Psoas muscle (tissue), 8 donors: ENCODE results near the gene ARHGEF5. TPM values are rescaled to one million over a fixed set of nuclear protein-coding genes. Genes with fewer than 3 reads are reported as not detected.
"Not testable (repeated sequence)": the region's sequence is repeated elsewhere in the genome, so short reads cannot be mapped to it uniquely, and the experiment has no call there.

Experiments
- ATAC-seq, 4 donors: fragments of 200-7000 bp; cut with Tn5 transposase; one replicate each; pipeline ENCODE4 v1.9.1; 2020; ENCODE audit warnings: moderate library complexity in 3 of 4, mild to moderate bottlenecking in 2 of 4
- DNase-seq, 2 donors: peaks; one replicate each; pipeline ENCODE4 v3.0.0-alpha.2; 2020
- H3K27ac ChIP-seq: fragments of 200-600 bp; one replicate; pipeline ENCODE4 v1.8.0; 2022
- H3K27me3 ChIP-seq, 3 donors: fragments of 200-600 bp in 1 of 3; one replicate each; pipeline versions ENCODE4 v1.6.1 to v1.8.0; 2013 to 2022; ENCODE audit warnings: low read length in 2 of 3, mild to moderate bottlenecking in 2 of 3, moderate library complexity in 1 of 3; ENCODE audit not compliant: insufficient read depth in 3 of 3
- H3K36me3 ChIP-seq, 2 donors: fragments of 200-600 bp in 1 of 2; one replicate each; pipeline versions ENCODE4 v1.6.1 to v1.8.0; 2013 to 2022; ENCODE audit warnings: low read depth in 1 of 2, mild to moderate bottlenecking in 1 of 2, moderate library complexity in 1 of 2; ENCODE audit not compliant: insufficient read depth in 1 of 2
- H3K4me1 ChIP-seq: fragments of 200-600 bp; one replicate; pipeline ENCODE4 v1.8.0; 2022
- H3K4me3 ChIP-seq: fragments of 200-600 bp; one replicate; pipeline ENCODE4 v1.8.0; 2022; ENCODE audit warnings: mild to moderate bottlenecking
- H3K9me3 ChIP-seq: fragments of 200-600 bp; one replicate; pipeline ENCODE4 v1.8.0; 2022
- WGBS, 3 donors: extraction: QIAGEN DNeasy Blood & Tissue Kit; methylation state at CpG; one replicate each; pipeline versions ENCODE4 v1.1.6 to v1.1.7; 2013; 5-methylcytosine and 5-hydroxymethylcytosine counted together
- intact Hi-C, 2 donors: fragments of 100-400 bp; cut with DNase I; formaldehyde crosslinking; loops; one replicate each; pipeline versions ENCODE4 v1.11.0 to v1.14.2; 2022
- polyA plus RNA-seq, 3 donors: library from polyadenylated mRNA; stranded (reverse); fragments of 200-250 nt; gene quantifications; one replicate each; pipeline ENCODE4 v1.2.3, GENCODE V29; 2013
- total RNA-seq, 4 donors: library from RNA; stranded (reverse); fragmentation: NEBNext Ultra II Directional in 2 of 4; extraction: Animal tissue kit (Norgen Biotek cat#: 25700) in 2 of 4; gene quantifications; one replicate each; pipeline versions ENCODE4 v1.2.1 to v1.2.4, GENCODE V29; 2021 to 2023
- donor health status: healthy with polysubstance abuse.
- donor health status: DM: no; HTN: no; CAD: no; lungs with moderate emphysema.
- donor health status: Bipolar disorder and iron deficiency.
- donor health status: healthy.
- donor health status: DM: yes; HTN: yes; CAD: no.
- donor health status: DM: no; HTN: no; CAD: no.
- donor health status: DM: no; HTN: no; CAD: no.
- donor health status: DM: yes; HTN: yes; CAD: no.

Gene ARHGEF5
- total and polyA plus RNA-seq, 7 donors = 0.06 to 0.69 (median 0.28) TPM

DNA sequence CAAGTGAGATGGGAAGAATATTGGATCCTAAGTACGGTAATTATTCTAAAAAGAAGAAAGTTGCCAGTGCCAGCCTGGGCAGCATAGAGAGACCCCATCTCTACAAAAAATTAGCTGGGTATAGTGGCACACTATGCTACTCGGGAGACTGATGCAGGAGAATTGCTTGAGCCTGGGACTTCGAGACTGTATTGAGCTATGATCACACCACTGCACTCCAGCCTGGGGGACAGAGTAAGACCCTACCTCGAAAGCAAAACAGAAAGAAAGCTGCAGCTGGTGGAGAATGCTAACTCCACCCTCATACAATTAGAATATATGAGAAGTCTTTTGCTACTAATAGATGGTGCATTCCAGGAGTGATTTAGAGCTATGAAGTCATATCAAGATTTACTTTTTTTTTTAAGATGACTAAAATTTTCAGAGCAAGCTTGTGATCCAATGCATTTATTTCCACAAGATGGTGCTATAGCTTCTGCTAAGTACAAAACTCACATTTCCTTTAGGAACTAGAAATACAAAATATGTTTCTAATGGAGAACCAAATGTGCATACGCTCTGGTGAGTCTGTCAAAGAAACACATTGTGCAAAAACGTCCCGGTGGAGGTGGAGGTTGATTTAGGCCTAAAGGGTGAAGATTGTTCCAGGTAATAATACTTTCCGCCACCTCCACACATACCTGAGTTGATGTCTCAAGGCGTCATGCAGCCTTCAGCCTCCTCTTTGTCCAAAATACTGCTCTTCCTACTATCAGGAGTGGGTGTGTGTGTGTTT lies 23.8 kb upstream of the ARHGEF5 start:
- H3K27ac ChIP-seq, H3K36me3 ChIP-seq, H3K9me3 ChIP-seq, H3K4me3 ChIP-seq, ATAC-seq, intact Hi-C loops, DNase-seq, H3K27me3 ChIP-seq, H3K4me1 ChIP-seq: not testable (repeated sequence)
- WGBS, 3 donors = 92 to 100% (median 92%) methylated on average over 2 of the region's 9 CpGs

DNA sequence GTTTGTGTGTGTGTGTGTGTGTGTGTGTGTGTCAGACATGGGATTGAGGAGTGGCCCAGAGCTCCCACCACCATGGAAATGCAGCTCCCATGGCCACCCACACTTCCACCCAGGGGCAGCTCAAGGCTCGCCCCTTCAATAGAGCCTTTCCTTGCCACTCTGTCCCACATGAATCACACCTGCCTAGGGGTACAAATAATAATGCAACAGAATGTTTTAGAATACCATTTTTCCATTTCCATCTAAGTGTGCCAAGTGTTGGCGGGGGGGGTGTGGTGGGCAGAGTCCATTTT lies 23.3 kb upstream of the ARHGEF5 start:
- H3K36me3 ChIP-seq, H3K27ac ChIP-seq, H3K27me3 ChIP-seq, H3K4me1 ChIP-seq, H3K9me3 ChIP-seq, H3K4me3 ChIP-seq, ATAC-seq, intact Hi-C loops: not testable (repeated sequence)
- WGBS, 3 donors = 82 to 100% (median 95%) methylated on average over 1 to 2 of the region's 2 CpGs
- DNase-seq = peak in 1 of 2 donors; percentile 12

DNA sequence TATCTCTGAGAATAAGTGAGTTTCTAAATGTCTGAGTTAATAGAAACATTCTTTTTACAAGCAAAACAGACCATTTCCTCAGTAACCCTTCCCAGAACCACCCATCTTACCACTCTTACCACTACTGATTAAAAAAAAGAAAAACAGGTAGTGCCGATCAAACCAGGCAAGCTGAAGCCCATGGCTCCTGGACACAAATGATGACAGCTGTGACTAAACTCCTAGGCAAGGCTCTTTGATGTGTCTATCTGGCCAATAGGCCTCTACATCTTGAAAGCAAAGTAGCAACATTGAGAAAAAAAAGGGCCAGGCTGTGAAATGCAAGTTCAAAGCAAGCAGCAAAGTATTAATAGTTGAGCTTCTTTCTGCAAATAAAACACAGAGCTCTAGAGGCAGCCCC lies 6.6 kb upstream of the ARHGEF5 start:
- ATAC-seq, H3K27ac ChIP-seq, intact Hi-C loops, DNase-seq, H3K4me1 ChIP-seq, H3K4me3 ChIP-seq, H3K9me3 ChIP-seq, H3K27me3 ChIP-seq, H3K36me3 ChIP-seq: not testable (repeated sequence)
- WGBS, 3 donors = no CpG with 5 or more reads among the region's 1 CpG

DNA sequence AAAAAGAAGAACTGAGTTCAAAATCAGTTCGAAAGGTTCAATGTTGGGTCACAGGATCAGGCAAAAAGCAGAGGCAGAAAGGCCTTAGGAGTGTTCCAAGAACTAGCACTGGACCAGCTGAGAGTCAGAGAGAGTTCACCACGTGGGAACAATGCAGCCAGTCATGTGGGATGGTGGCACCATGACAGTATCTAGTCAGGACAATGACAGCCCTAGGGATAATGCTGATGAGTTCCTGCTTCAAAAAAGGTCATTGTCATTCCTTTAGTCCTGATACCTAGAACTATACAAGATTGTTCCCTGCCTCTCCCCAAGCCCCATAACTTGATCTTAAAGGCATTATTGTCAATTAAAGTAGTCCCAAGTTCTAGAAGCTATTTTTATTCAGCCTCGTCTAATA lies 3.5 kb upstream of the ARHGEF5 start:
- H3K36me3 ChIP-seq, DNase-seq, H3K4me1 ChIP-seq, H3K4me3 ChIP-seq, H3K27me3 ChIP-seq, intact Hi-C loops, H3K9me3 ChIP-seq, ATAC-seq, H3K27ac ChIP-seq: not testable (repeated sequence)
- WGBS, 3 donors = 43 to 58% (median 55%) methylated on average over 2 of the region's 3 CpGs

DNA sequence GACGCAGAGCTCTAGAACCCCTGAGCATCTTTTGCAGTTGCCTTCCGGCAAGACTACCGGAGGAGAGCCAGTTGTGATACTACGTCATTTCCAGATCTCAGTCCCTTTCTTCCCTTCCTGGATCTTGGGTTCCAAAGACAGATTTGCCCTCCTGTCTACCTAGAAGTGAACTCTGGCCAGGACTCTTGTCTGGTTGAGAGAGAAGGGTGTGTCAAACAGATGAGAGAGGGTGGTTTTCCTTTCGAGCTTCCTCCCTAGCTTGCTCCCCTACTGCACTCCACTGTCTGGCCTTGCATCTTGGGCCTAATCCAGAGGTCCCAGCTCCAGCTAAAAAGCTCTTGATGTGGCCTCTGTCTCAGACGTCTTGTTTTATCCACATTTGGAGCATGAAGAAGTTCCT lies 983 bp downstream of the ARHGEF5 start:
- DNase-seq, H3K9me3 ChIP-seq, intact Hi-C loops, H3K36me3 ChIP-seq, ATAC-seq, H3K4me3 ChIP-seq, H3K27ac ChIP-seq, H3K4me1 ChIP-seq, H3K27me3 ChIP-seq: not testable (repeated sequence)
- WGBS, 3 donors = no CpG with 5 or more reads among the region's 6 CpGs

DNA sequence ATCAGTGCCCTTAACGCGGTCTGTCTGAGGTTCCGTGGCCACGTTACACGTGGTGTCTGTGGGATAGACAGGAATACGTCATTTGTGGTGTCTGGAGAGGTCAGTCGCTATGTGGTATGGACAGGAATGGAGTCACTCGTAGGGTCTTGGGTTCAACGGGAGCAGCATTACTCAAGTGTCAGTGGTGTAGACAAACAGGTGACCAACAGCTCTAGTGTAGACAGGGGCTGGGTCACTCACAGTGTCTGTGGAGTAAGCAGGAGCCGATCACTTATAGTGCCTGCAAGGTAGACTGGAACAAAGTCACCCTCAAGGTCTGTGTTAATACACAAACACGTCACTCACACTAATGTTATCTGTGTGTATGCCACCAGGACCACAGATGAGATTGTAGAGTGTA lies 1.7 kb downstream of the ARHGEF5 start:
- H3K27me3 ChIP-seq, H3K4me1 ChIP-seq, H3K27ac ChIP-seq, intact Hi-C loops, H3K36me3 ChIP-seq, H3K9me3 ChIP-seq, H3K4me3 ChIP-seq, ATAC-seq, DNase-seq: not testable (repeated sequence)
- 89 to 97% (median 94%) methylated on average over 1 to 2 of the region's 11 CpGs for WGBS, 3 donors

DNA sequence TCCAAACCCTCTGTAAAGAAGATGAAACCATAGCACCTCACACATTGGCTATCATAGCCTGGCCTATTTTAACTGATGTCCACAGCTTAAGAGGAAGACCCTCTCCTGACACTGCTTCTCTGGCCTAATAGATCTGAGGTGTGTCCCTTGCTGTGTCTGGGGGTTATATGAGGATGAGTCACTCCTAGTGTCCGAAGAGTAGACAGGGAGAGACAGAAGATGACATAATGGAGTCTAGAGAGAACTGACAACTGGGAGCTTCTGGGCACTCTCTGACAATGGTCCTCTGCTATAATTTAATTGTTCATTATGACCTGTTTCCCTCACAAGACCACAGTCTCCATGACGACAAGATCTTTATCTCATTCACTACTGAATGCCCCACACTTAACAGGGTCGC lies 6.9 kb downstream of the ARHGEF5 start:
- no CpG with 5 or more reads among the region's 3 CpGs for WGBS, 3 donors
- H3K9me3 ChIP-seq, H3K4me1 ChIP-seq, DNase-seq, H3K27me3 ChIP-seq, H3K27ac ChIP-seq, H3K4me3 ChIP-seq, intact Hi-C loops, ATAC-seq, H3K36me3 ChIP-seq: not testable (repeated sequence)

DNA sequence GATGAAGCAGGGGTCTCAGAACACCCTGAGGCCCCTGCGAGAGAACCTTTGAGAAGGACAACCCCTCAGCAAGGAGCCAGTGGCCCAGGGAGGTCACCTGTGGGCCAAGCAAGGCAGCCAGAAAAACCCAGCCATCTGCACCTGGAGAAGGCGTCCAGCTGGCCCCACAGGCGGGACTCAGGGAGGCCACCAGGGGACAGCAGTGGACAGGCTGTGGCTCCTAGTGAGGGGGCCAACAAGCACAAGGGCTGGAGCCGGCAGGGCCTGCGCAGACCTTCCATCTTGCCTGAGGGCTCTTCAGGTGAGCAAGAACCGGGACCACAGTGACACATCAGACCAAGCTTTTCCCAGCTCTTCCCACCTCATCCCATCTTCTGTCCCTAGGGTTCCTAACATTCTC lies 10.3 kb downstream of the ARHGEF5 start:
- H3K27ac ChIP-seq, H3K9me3 ChIP-seq, H3K27me3 ChIP-seq, DNase-seq, H3K4me1 ChIP-seq, H3K36me3 ChIP-seq, H3K4me3 ChIP-seq, ATAC-seq, intact Hi-C loops: not testable (repeated sequence)
- WGBS, 3 donors = no CpG with 5 or more reads among the region's 6 CpGs

DNA sequence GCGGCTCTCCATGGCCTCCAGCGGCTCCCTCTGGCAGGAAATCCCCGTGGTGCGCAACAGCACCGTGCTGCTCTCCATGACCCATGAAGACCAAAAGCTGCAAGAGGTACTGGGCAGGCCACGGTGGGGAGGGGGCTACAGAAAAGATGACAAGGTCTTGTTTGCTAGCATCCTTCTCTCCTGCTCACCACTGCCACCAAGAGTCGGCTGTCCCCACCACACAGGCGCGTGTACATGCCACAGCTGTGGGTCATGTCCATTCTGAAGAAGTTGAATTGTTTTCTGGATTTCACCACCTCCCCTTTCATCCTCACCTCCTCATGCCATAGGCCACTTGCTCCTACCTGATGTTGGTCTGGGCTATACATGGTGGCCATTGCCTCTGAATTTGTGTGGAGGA lies 12.0 kb downstream of the ARHGEF5 start:
- H3K9me3 ChIP-seq, H3K27ac ChIP-seq, H3K4me1 ChIP-seq, DNase-seq, intact Hi-C loops, H3K27me3 ChIP-seq, H3K36me3 ChIP-seq, ATAC-seq, H3K4me3 ChIP-seq: not testable (repeated sequence)
- no CpG with 5 or more reads among the region's 9 CpGs for WGBS, 3 donors

DNA sequence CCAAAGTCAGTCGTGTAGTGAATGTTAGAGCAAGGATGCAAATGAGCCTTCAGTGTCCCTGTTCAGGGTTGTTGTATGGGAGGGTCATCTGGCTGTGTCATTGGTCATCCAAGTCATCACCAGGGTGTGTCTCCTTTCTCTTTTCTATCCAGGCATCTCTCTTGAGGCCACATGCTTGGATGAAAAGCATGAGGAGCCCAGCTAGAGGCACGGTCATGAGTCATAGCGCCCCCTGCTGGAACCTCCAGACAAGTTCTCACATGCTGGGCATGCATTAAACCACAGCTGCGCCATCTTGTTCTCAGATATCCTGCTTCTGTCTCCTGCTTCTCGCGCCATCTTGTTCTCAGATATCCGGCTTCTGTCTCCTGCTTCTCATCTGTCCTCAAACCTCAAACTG lies 14.0 kb downstream of the ARHGEF5 start:
- H3K9me3 ChIP-seq, intact Hi-C loops, H3K36me3 ChIP-seq, H3K27me3 ChIP-seq, H3K27ac ChIP-seq, H3K4me3 ChIP-seq, DNase-seq, H3K4me1 ChIP-seq, ATAC-seq: not testable (repeated sequence)
- WGBS, 3 donors = 95% methylated on average over 3 of the region's 7 CpGs; no CpG with 5 or more reads in 2 of the 3 donors
